CD4-positive, alpha-beta T cell treated with Interleukin-2 at 100 ng/mL for 4 hours (primary cell): ENCODE measurements around the gene RPS14.

ENCODE experiments used
- DNase-seq: peaks from one replicate; pipeline ENCODE4 v3.0.0-alpha.2; 2020; ENCODE audit warnings: low spot score

Gene RPS14

GRCh38 chr5:150449517-150450339 is at the start of gene RPS14:
RPS14 (minus strand) TSS chr5:150449739; CDS start chr5:150447733, 2,006 bp downstream.
- DNase-seq, result peak; percentile 93

GRCh38 chr5:150498971-150499370 is 49.4 kb upstream of the RPS14 start:
- DNase-seq, result no peak

GRCh38 chr5:150498501-150498900 is 49.0 kb upstream of the RPS14 start:
- no peak for DNase-seq

GRCh38 chr5:150497989-150498317 is 48.4 kb upstream of the RPS14 start:
- no peak for DNase-seq

- DNase-seq, result no peak
These were observed 47.9 kb upstream of the RPS14 start for GRCh38 chr5:150497274-150497988.

- no peak for DNase-seq
These were observed 47.0 kb upstream of the RPS14 start for GRCh38 chr5:150496534-150496933.

GRCh38 chr5:150496098-150496497 is 46.6 kb upstream of the RPS14 start:
- DNase-seq, result no peak

- DNase-seq, result no peak
These were observed 43.1 kb upstream of the RPS14 start for GRCh38 chr5:150492621-150493020.

GRCh38 chr5:150491876-150492275 is 42.3 kb upstream of the RPS14 start:
- DNase-seq, result no peak

- no peak for DNase-seq
These were observed 41.2 kb upstream of the RPS14 start for GRCh38 chr5:150490754-150491153.

GRCh38 chr5:150490296-150490669 is 40.7 kb upstream of the RPS14 start:
- no peak for DNase-seq

GRCh38 chr5:150489360-150490295 is 40.1 kb upstream of the RPS14 start:
- no peak for DNase-seq

GRCh38 chr5:150488519-150489359 is 39.2 kb upstream of the RPS14 start:
- DNase-seq, result no peak

GRCh38 chr5:150487199-150488061 is 37.9 kb upstream of the RPS14 start:
- no peak for DNase-seq

- peak; percentile 15 for DNase-seq
These were observed 37.1 kb upstream of the RPS14 start for GRCh38 chr5:150486402-150487198.

GRCh38 chr5:150485693-150486401 is 36.3 kb upstream of the RPS14 start:
- no peak for DNase-seq

GRCh38 chr5:150484964-150485692 is 35.6 kb upstream of the RPS14 start:
- DNase-seq, result no peak

GRCh38 chr5:150481972-150482406 is 32.5 kb upstream of the RPS14 start:
- DNase-seq, result no peak

GRCh38 chr5:150481708-150481965 is 32.1 kb upstream of the RPS14 start:
- no peak for DNase-seq
